OCI-LY7 (cell line): Measurements from ENCODE around the gene ZNF423. TPM values are rescaled to one million over a fixed set of nuclear protein-coding genes. Genes with fewer than 3 reads are reported as not detected.

Source experiments
- BruUV-seq: library from RNA; stranded (reverse); fragments of 400-500 nt; replicated peaks from 2 replicates; lab custom pipeline; 2021; lab: Mats Ljungman, UMichigan
- CTCF ChIA-PET: fragments of 300-600 bp; sonication (Branson Sonifier 250); formaldehyde crosslinking; loops from one replicate; lab custom pipeline; 2022; ENCODE audit warnings: antibody characterized with exemption; ENCODE audit not compliant: unreplicated experiment; lab: Charles Lee
- POLR2A ChIA-PET: fragments of 300-600 bp; sonication (Branson Sonifier 250); formaldehyde crosslinking; loops from one replicate; lab custom pipeline; 2022; ENCODE audit warnings: antibody characterized with exemption; lab: Charles Lee
- DNase-seq: peaks from one replicate; pipeline ENCODE4 v3.0.0-alpha.2; 2015; ENCODE audit warnings: low spot score
- H2AFZ ChIP-seq: fragments of 200-600 bp; sonication (generic), shearing (Covaris generic); 2 replicates; pipeline ENCODE4 v1.6.1; 2014; ENCODE audit warnings: mild to moderate bottlenecking, antibody characterized with exemption, low read length, moderate library complexity
- H3K27ac ChIP-seq: fragments of 200-600 bp; sonication (generic); 2 replicates; pipeline ENCODE4 v1.5.1; 2014; ENCODE audit warnings: mixed run types, low read depth, mild to moderate bottlenecking, moderate library complexity, low read length, inconsistent platforms; ENCODE audit not compliant: poor library complexity, severe bottlenecking
- H3K36me3 ChIP-seq: fragments of 200-600 bp; sonication (generic); 2 replicates; pipeline ENCODE4 v1.6.1; 2014; ENCODE audit warnings: mild to moderate bottlenecking, antibody characterized with exemption, low read length, moderate library complexity, mixed read lengths; ENCODE audit not compliant: insufficient read depth
- H3K4me1 ChIP-seq: fragments of 200-600 bp; sonication (generic); 2 replicates; pipeline ENCODE4 v1.5.1; 2014; ENCODE audit warnings: mild to moderate bottlenecking, low read length; ENCODE audit not compliant: insufficient read depth, poor library complexity, severe bottlenecking
- H3K4me2 ChIP-seq: fragments of 200-600 bp; sonication (generic); 2 replicates; pipeline ENCODE4 v1.6.1; 2014; ENCODE audit warnings: mild to moderate bottlenecking, low read length
- H3K4me3 ChIP-seq: fragments of 200-600 bp; sonication (generic); 2 replicates; pipeline ENCODE4 v1.5.1; 2014; ENCODE audit warnings: mild to moderate bottlenecking, low read depth, low read length; ENCODE audit not compliant: poor library complexity, severe bottlenecking
- H3K79me2 ChIP-seq: fragments of 200-600 bp; sonication (generic); 2 replicates; pipeline ENCODE4 v1.6.1; 2016; ENCODE audit warnings: low read depth, mild to moderate bottlenecking, low read length, moderate library complexity, mixed read lengths; ENCODE audit not compliant: insufficient read depth
- H3K9me2 ChIP-seq: fragments of 200-600 bp; sonication (generic); 2 replicates; pipeline ENCODE4 v1.6.1; 2016; ENCODE audit warnings: mild to moderate bottlenecking, low read length, mixed read lengths; ENCODE audit not compliant: insufficient read depth
- H3K9me3 ChIP-seq: fragments of 200-600 bp; sonication (generic); 2 replicates; pipeline ENCODE4 v1.6.1; 2014; ENCODE audit warnings: mild to moderate bottlenecking, mixed run types, low read length, mixed read lengths
- H4K20me1 ChIP-seq: fragments of 200-600 bp; sonication (generic); 2 replicates; pipeline ENCODE4 v1.6.1; 2014; ENCODE audit warnings: mild to moderate bottlenecking, antibody characterized with exemption, low read length, moderate library complexity, mixed read lengths; ENCODE audit not compliant: insufficient read depth
- CTCF ChIP-seq: fragments of 200-600 bp; sonication (generic); conservative IDR thresholded peaks from 2 replicates; pipeline ENCODE4 v1.5.1; 2014; ENCODE audit warnings: mild to moderate bottlenecking, antibody characterized with exemption, low read length, moderate library complexity, mixed read lengths
- EZH2phosphoT487 ChIP-seq: fragments of 200-600 bp; sonication (generic); IDR thresholded peaks from 2 replicates; pipeline ENCODE4 v1.6.1; 2018; ENCODE audit warnings: low read depth, borderline replicate concordance, mild to moderate bottlenecking, mixed run types, antibody characterized with exemption, low read length, moderate library complexity, mixed read lengths
- intact Hi-C: fragments of 100-400 bp; cut with micrococcal nuclease; formaldehyde crosslinking; loops from one replicate; pipeline ENCODE4 v1.10.0; 2022; ENCODE audit not compliant: unreplicated experiment
- total RNA-seq, 2 experiments: library from RNA; depleted of rRNA in 1 of 2; stranded (reverse); fragments of >200 nt in 1 of 2; shearing (Covaris generic) in 1 of 2; gene quantifications; 2 replicates each; pipeline ENCODE4 v1.2.3, GENCODE V29; 2014 to 2022

ZNF423 gene
- total RNA-seq, 2 experiments from 2014 or later, result 0.09 to 0.13 TPM

GRCh38 chr16:49649013-49649765 is 206.7 kb downstream of the ZNF423 start:
- ChIA-PET POLR2A (no interaction called here), CTCF (no interaction called here)
- no peak overlapping the region for H2AFZ ChIP-seq
- H3K4me3 ChIP-seq, result no peak overlapping the region
- DNase-seq, result no peak
- no peaks in the 10 kb centered on the region for H3K36me3 ChIP-seq
- no peaks in the 10 kb centered on the region for H3K9me3 ChIP-seq
- H4K20me1 ChIP-seq, result no peaks in the 10 kb centered on the region
- H3K27ac ChIP-seq, result no peak overlapping the region
- H3K4me1 ChIP-seq, result no peaks in the 10 kb centered on the region
- intact Hi-C loops, result no loop called here
- no peaks in the 10 kb centered on the region for H3K9me2 ChIP-seq
- no peaks in the 10 kb centered on the region for H3K79me2 ChIP-seq
- no TSS peak for BruUV-seq
- TF ChIP-seq EZH2phosphoT487 (no peak), CTCF (no peak)
- H3K4me2 ChIP-seq, result no peak overlapping the region

- DNase-seq, result no peak
- intact Hi-C loops, result no loop called here
- no peak overlapping the region for H3K4me2 ChIP-seq
- H3K9me2 ChIP-seq, result no peaks in the 10 kb centered on the region
- no peaks in the 10 kb centered on the region for H3K4me1 ChIP-seq
- TF ChIP-seq EZH2phosphoT487, result no peak
- no peak for TF ChIP-seq CTCF
- no peaks in the 10 kb centered on the region for H3K79me2 ChIP-seq
- no peak overlapping the region for H2AFZ ChIP-seq
- no peaks in the 10 kb centered on the region for H4K20me1 ChIP-seq
- ChIA-PET POLR2A (no interaction called here), CTCF (no interaction called here)
- H3K27ac ChIP-seq, result no peak overlapping the region
- no peak overlapping the region for H3K4me3 ChIP-seq
- H3K36me3 ChIP-seq, result no peaks in the 10 kb centered on the region
- H3K9me3 ChIP-seq, result no peaks in the 10 kb centered on the region
- no TSS peak for BruUV-seq
These were observed 208.2 kb downstream of the ZNF423 start for GRCh38 chr16:49647673-49648072.

DNA sequence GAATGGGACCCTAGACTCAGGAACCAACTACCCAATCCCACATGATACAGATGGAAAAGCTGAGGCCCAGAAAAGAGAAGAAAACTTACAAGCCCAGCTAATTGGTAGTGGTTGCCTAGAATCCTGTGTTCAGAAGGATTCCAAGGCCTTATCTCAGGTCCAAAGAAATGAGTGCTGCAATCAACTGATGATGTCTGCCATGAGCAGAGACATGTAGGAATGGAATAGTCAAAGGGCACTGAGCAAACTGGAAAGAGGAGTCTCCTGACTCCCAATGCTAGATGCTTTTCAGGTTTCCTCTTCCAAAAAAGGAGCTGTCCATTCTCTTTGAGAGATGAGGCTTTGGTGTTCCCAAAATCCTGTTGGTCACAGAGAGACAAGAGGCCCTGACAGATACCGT is 210.6 kb downstream of the ZNF423 start:
- Histone ChIP-seq H2AFZ (no peak overlapping the region), H3K9me3 (no peaks in the 10 kb centered on the region), H3K4me1 (no peaks in the 10 kb centered on the region), H3K27ac (no peak overlapping the region), H3K9me2 (no peaks in the 10 kb centered on the region), H3K79me2 (no peaks in the 10 kb centered on the region), H3K4me2 (no peak overlapping the region), H4K20me1 (no peaks in the 10 kb centered on the region), H3K36me3 (no peaks in the 10 kb centered on the region), H3K4me3 (no peak overlapping the region)
- intact Hi-C loops, result no loop called here
- TF ChIP-seq CTCF, result no peak
- TF ChIP-seq EZH2phosphoT487, result no peak
- ChIA-PET CTCF (no interaction called here), POLR2A (no interaction called here)
- DNase-seq, result no peak
- no TSS peak for BruUV-seq
